Ovary (tissue), 3 donors: Measurements from ENCODE around the gene GBF1.

ENCODE experiments used
- CTCF ChIP-seq, 3 donors: fragments of 450-650 bp in 2 of 3; fragments of 200-600 bp in 1 of 3; IDR thresholded peaks; one replicate each; pipeline versions ENCODE4 v1.5.1 to v1.8.0; 2016 to 2022; ENCODE audit warnings: antibody characterized with exemption in 3 of 3, mild to moderate bottlenecking in 1 of 3
- EP300 ChIP-seq: sonication (generic); formaldehyde crosslinking; IDR thresholded peaks from one replicate; pipeline ENCODE4 v1.6.1; 2017; ENCODE audit warnings: antibody characterized with exemption
- POLR2A ChIP-seq: fragments of 450-650 bp; IDR thresholded peaks from one replicate; pipeline ENCODE4 v1.6.1; 2017; ENCODE audit warnings: antibody characterized with exemption, mild to moderate bottlenecking, moderate library complexity
- donor health status: DM: no; HTN: no; CAD: no.

- TF ChIP-seq CTCF (IDR thresholded peaks at IDR 0.05), result no peak
- no peak for TF ChIP-seq POLR2A
- no peak for TF ChIP-seq EP300
Observed at GRCh38 chr10:102297101-102297500, 51.8 kb downstream of the GBF1 start.
